ENCODE results near the gene NLRC3. TPM values are rescaled to one million over a fixed set of nuclear protein-coding genes. Genes with fewer than 3 reads are reported as not detected.

Gene NLRC3
- polyA plus RNA-seq, 2 donors, result 0.41 to 0.81 TPM

- Histone ChIP-seq H3K9me3 (ENCODE audit: control insufficient read depth in 2 of 2, insufficient read depth in 1 of 2, low read depth in 1 of 2, low read length in 1 of 2) (no peaks in the 10 kb centered on the region), H3K27ac (ENCODE audit: low read depth in 2 of 2, low read length in 1 of 2) (no peak overlapping the region), H3K27me3 (ENCODE audit: control insufficient read depth in 1 of 2, insufficient read depth in 2 of 2, low read length in 2 of 2) (no peaks in the 10 kb centered on the region), H3K36me3 (ENCODE audit: control insufficient read depth in 2 of 2, insufficient read depth in 2 of 2, low read length in 1 of 2) (peaks cover 0 to 3% of the 10 kb centered on the region in 2 donors), H3K4me3 (ENCODE audit: low read depth in 1 of 2, low read length in 2 of 2) (no peak overlapping the region), H3K4me1 (ENCODE audit: control insufficient read depth in 2 of 2, insufficient read depth in 2 of 2, low read length in 1 of 2) (peaks cover 0 to 2% of the 10 kb centered on the region in 2 donors)
- WGBS, 2 donors, result 96 to 99% methylated on average over 12 of the region's 12 CpGs
Observed at GRCh38 chr16:3592559-3592958, 15.4 kb upstream of the NLRC3 start.

- Histone ChIP-seq H3K27ac (ENCODE audit: low read depth in 2 of 2, low read length in 1 of 2) (no peak overlapping the region), H3K27me3 (ENCODE audit: control insufficient read depth in 1 of 2, insufficient read depth in 2 of 2, low read length in 2 of 2) (no peaks in the 10 kb centered on the region), H3K36me3 (ENCODE audit: control insufficient read depth in 2 of 2, insufficient read depth in 2 of 2, low read length in 1 of 2) (no peaks in the 10 kb centered on the region), H3K4me1 (ENCODE audit: control insufficient read depth in 2 of 2, insufficient read depth in 2 of 2, low read length in 1 of 2) (peaks cover 0 to 2% of the 10 kb centered on the region in 2 donors), H3K4me3 (ENCODE audit: low read depth in 1 of 2, low read length in 2 of 2) (no peak overlapping the region), H3K9me3 (ENCODE audit: control insufficient read depth in 2 of 2, insufficient read depth in 1 of 2, low read depth in 1 of 2, low read length in 1 of 2) (no peaks in the 10 kb centered on the region)
- 95 to 97% methylated on average over 6 of the region's 6 CpGs for WGBS, 2 donors
Observed at GRCh38 chr16:3591991-3592390, 14.8 kb upstream of the NLRC3 start.

GRCh38 chr16:3591436-3591803, 14.2 kb upstream of the NLRC3 start:
- Histone ChIP-seq H3K4me1 (ENCODE audit: control insufficient read depth in 2 of 2, insufficient read depth in 2 of 2, low read length in 1 of 2) (peaks cover 0 to 2% of the 10 kb centered on the region in 2 donors), H3K9me3 (ENCODE audit: control insufficient read depth in 2 of 2, insufficient read depth in 1 of 2, low read depth in 1 of 2, low read length in 1 of 2) (no peaks in the 10 kb centered on the region), H3K4me3 (ENCODE audit: low read depth in 1 of 2, low read length in 2 of 2) (no peak overlapping the region), H3K27me3 (ENCODE audit: control insufficient read depth in 1 of 2, insufficient read depth in 2 of 2, low read length in 2 of 2) (no peaks in the 10 kb centered on the region), H3K36me3 (ENCODE audit: control insufficient read depth in 2 of 2, insufficient read depth in 2 of 2, low read length in 1 of 2) (no peaks in the 10 kb centered on the region), H3K27ac (ENCODE audit: low read depth in 2 of 2, low read length in 1 of 2) (peak overlapping the region; percentile 63 to 69)
- WGBS, 2 donors, result 88 to 90% methylated on average over 5 of the region's 5 CpGs

GRCh38 chr16:3590736-3591435, 13.7 kb upstream of the NLRC3 start:
- no peaks in the 10 kb centered on the region for H3K9me3 ChIP-seq (ENCODE audit: control insufficient read depth in 2 of 2, insufficient read depth in 1 of 2, low read depth in 1 of 2, low read length in 1 of 2)
- no peaks in the 10 kb centered on the region for H3K36me3 ChIP-seq (ENCODE audit: control insufficient read depth in 2 of 2, insufficient read depth in 2 of 2, low read length in 1 of 2)
- no peak overlapping the region for H3K4me3 ChIP-seq (ENCODE audit: low read depth in 1 of 2, low read length in 2 of 2)
- peak overlapping the region; percentile 63 to 69 for H3K27ac ChIP-seq (ENCODE audit: low read depth in 2 of 2, low read length in 1 of 2)
- WGBS, 2 donors, result 83 to 88% methylated on average over 27 of the region's 27 CpGs
- H3K27me3 ChIP-seq (ENCODE audit: control insufficient read depth in 1 of 2, insufficient read depth in 2 of 2, low read length in 2 of 2), result no peaks in the 10 kb centered on the region
- H3K4me1 ChIP-seq (ENCODE audit: control insufficient read depth in 2 of 2, insufficient read depth in 2 of 2, low read length in 1 of 2), result peaks cover 0 to 2% of the 10 kb centered on the region in 2 donors

GRCh38 chr16:3589991-3590701, 12.9 kb upstream of the NLRC3 start:
- no peak overlapping the region for H3K4me3 ChIP-seq (ENCODE audit: low read depth in 1 of 2, low read length in 2 of 2)
- H3K27ac ChIP-seq (ENCODE audit: low read depth in 2 of 2, low read length in 1 of 2), result no peak overlapping the region
- H3K4me1 ChIP-seq (ENCODE audit: control insufficient read depth in 2 of 2, insufficient read depth in 2 of 2, low read length in 1 of 2), result peaks cover 0 to 2% of the 10 kb centered on the region in 2 donors
- no peaks in the 10 kb centered on the region for H3K9me3 ChIP-seq (ENCODE audit: control insufficient read depth in 2 of 2, insufficient read depth in 1 of 2, low read depth in 1 of 2, low read length in 1 of 2)
- no peaks in the 10 kb centered on the region for H3K36me3 ChIP-seq (ENCODE audit: control insufficient read depth in 2 of 2, insufficient read depth in 2 of 2, low read length in 1 of 2)
- no peaks in the 10 kb centered on the region for H3K27me3 ChIP-seq (ENCODE audit: control insufficient read depth in 1 of 2, insufficient read depth in 2 of 2, low read length in 2 of 2)
- 92% methylated on average over 25 of the region's 25 CpGs for WGBS, 2 donors

GRCh38 chr16:3589441-3589921, 12.3 kb upstream of the NLRC3 start:
- peaks cover 0 to under 1% of the 10 kb centered on the region in 2 donors for H3K36me3 ChIP-seq (ENCODE audit: control insufficient read depth in 2 of 2, insufficient read depth in 2 of 2, low read length in 1 of 2)
- no peak overlapping the region for H3K4me3 ChIP-seq (ENCODE audit: low read depth in 1 of 2, low read length in 2 of 2)
- no peaks in the 10 kb centered on the region for H3K27me3 ChIP-seq (ENCODE audit: control insufficient read depth in 1 of 2, insufficient read depth in 2 of 2, low read length in 2 of 2)
- H3K9me3 ChIP-seq (ENCODE audit: control insufficient read depth in 2 of 2, insufficient read depth in 1 of 2, low read depth in 1 of 2, low read length in 1 of 2), result no peaks in the 10 kb centered on the region
- H3K4me1 ChIP-seq (ENCODE audit: control insufficient read depth in 2 of 2, insufficient read depth in 2 of 2, low read length in 1 of 2), result peaks cover 0 to 2% of the 10 kb centered on the region in 2 donors
- 89 to 92% methylated on average over 27 of the region's 27 CpGs for WGBS, 2 donors
- H3K27ac ChIP-seq (ENCODE audit: low read depth in 2 of 2, low read length in 1 of 2), result no peak overlapping the region

- peaks cover 0 to 2% of the 10 kb centered on the region in 2 donors for H3K4me1 ChIP-seq (ENCODE audit: control insufficient read depth in 2 of 2, insufficient read depth in 2 of 2, low read length in 1 of 2)
Observed at GRCh38 chr16:3589001-3589400, 11.8 kb upstream of the NLRC3 start.

GRCh38 chr16:3587547-3588110, 10.4 kb upstream of the NLRC3 start:
- H3K27ac ChIP-seq (ENCODE audit: low read depth in 2 of 2, low read length in 1 of 2), result no peak overlapping the region
- peaks cover 0 to 2% of the 10 kb centered on the region in 2 donors for H3K4me1 ChIP-seq (ENCODE audit: control insufficient read depth in 2 of 2, insufficient read depth in 2 of 2, low read length in 1 of 2)
- no peaks in the 10 kb centered on the region for H3K27me3 ChIP-seq (ENCODE audit: control insufficient read depth in 1 of 2, insufficient read depth in 2 of 2, low read length in 2 of 2)
- 75 to 80% methylated on average over 15 of the region's 15 CpGs for WGBS, 2 donors
- peaks cover 0 to 14% of the 10 kb centered on the region in 2 donors for H3K36me3 ChIP-seq (ENCODE audit: control insufficient read depth in 2 of 2, insufficient read depth in 2 of 2, low read length in 1 of 2)
- H3K9me3 ChIP-seq (ENCODE audit: control insufficient read depth in 2 of 2, insufficient read depth in 1 of 2, low read depth in 1 of 2, low read length in 1 of 2), result no peaks in the 10 kb centered on the region
- no peak overlapping the region for H3K4me3 ChIP-seq (ENCODE audit: low read depth in 1 of 2, low read length in 2 of 2)

More at GRCh38 chr16:3589001-3589400, 11.8 kb upstream of the NLRC3 start:
- no peak overlapping the region for H3K27ac ChIP-seq (ENCODE audit: low read depth in 2 of 2, low read length in 1 of 2)
- peaks cover 0 to 3% of the 10 kb centered on the region in 2 donors for H3K36me3 ChIP-seq (ENCODE audit: control insufficient read depth in 2 of 2, insufficient read depth in 2 of 2, low read length in 1 of 2)
- WGBS, 2 donors, result 95 to 96% methylated on average over 20 to 22 of the region's 22 CpGs
- no peaks in the 10 kb centered on the region for H3K27me3 ChIP-seq (ENCODE audit: control insufficient read depth in 1 of 2, insufficient read depth in 2 of 2, low read length in 2 of 2)
- H3K4me3 ChIP-seq (ENCODE audit: low read depth in 1 of 2, low read length in 2 of 2), result no peak overlapping the region
- H3K9me3 ChIP-seq (ENCODE audit: control insufficient read depth in 2 of 2, insufficient read depth in 1 of 2, low read depth in 1 of 2, low read length in 1 of 2), result no peaks in the 10 kb centered on the region

- Histone ChIP-seq H3K36me3 (ENCODE audit: control insufficient read depth in 2 of 2, insufficient read depth in 2 of 2, low read length in 1 of 2) (peaks cover 0 to 18% of the 10 kb centered on the region in 2 donors), H3K4me3 (ENCODE audit: low read depth in 1 of 2, low read length in 2 of 2) (no peak overlapping the region)
Observed at GRCh38 chr16:3584412-3584811, 7.2 kb upstream of the NLRC3 start.

More at GRCh38 chr16:3584412-3584811, 7.2 kb upstream of the NLRC3 start:
- no peaks in the 10 kb centered on the region for H3K4me1 ChIP-seq (ENCODE audit: control insufficient read depth in 2 of 2, insufficient read depth in 2 of 2, low read length in 1 of 2)
- 98 to 99% methylated on average over 8 of the region's 8 CpGs for WGBS, 2 donors
- no peaks in the 10 kb centered on the region for H3K9me3 ChIP-seq (ENCODE audit: control insufficient read depth in 2 of 2, insufficient read depth in 1 of 2, low read depth in 1 of 2, low read length in 1 of 2)
- no peaks in the 10 kb centered on the region for H3K27me3 ChIP-seq (ENCODE audit: control insufficient read depth in 1 of 2, insufficient read depth in 2 of 2, low read length in 2 of 2)
- no peak overlapping the region for H3K27ac ChIP-seq (ENCODE audit: low read depth in 2 of 2, low read length in 1 of 2)
